HepG2 (cell line): Measurements from ENCODE around the gene MAOB. TPM values are rescaled to one million over a fixed set of nuclear protein-coding genes. Genes with fewer than 3 reads are reported as not detected.

Source experiments
- ATAC-seq: fragments of 200-7000 bp; cut with Tn5 transposase; 3 replicates; pipeline ENCODE4 v1.9.1; 2020; ENCODE audit warnings: mild to moderate bottlenecking, moderate library complexity
- BruUV-seq: library from RNA; stranded (reverse); fragments of 400-500 nt; replicated peaks from 2 replicates; lab custom pipeline; 2021; lab: Mats Ljungman, UMichigan
- CTCF ChIA-PET: fragments of 300-600 bp; formaldehyde crosslinking; extraction: SDS; loops from one replicate; lab custom pipeline; 2021; ENCODE audit warnings: low total read pairs, inconsistent platforms, low intra/inter-chr PET ratio; lab: Yijun Ruan, JAX
- POLR2A ChIA-PET: fragments of 350-600 bp; sonication (Branson Sonifier 250); formaldehyde crosslinking; loops from one replicate; lab custom pipeline; 2020; ENCODE audit warnings: antibody characterized with exemption, inconsistent platforms; lab: Yijun Ruan, JAX
- DNase-seq: peaks from one replicate; pipeline ENCODE4 v3.0.0-alpha.2; 2015; ENCODE audit warnings: low spot score
- FAIRE-seq: peaks from 3 replicates; lab custom pipeline; 2011; peaks lifted over from hg19 to GRCh38; lab: Jason Lieb, UNC
- H2AFZ ChIP-seq: one replicate; pipeline ENCODE4 v1.6.1; 2011; ENCODE audit warnings: low read length, inconsistent platforms
- H3K27ac ChIP-seq: fragments of 300-600 bp; 3 replicates; pipeline ENCODE4 v1.8.0; 2011; ENCODE audit warnings: mixed run types, mild to moderate bottlenecking, mixed read lengths, low read length, inconsistent platforms; ENCODE audit not compliant: insufficient read depth; ENCODE audit errors: extremely low read length
- H3K27me3 ChIP-seq, 2 experiments: fragments of 200-600 bp in 1 of 2; 2 replicates in 1 of 2; 3 replicates in 1 of 2; pipeline versions ENCODE4 v1.6.0 to v1.8.0; 2011; ENCODE audit warnings: low read length in 2 of 2, mild to moderate bottlenecking in 2 of 2, moderate library complexity in 2 of 2, inconsistent platforms in 1 of 2; ENCODE audit not compliant: insufficient read depth in 2 of 2, control insufficient read depth in 1 of 2
- H3K36me3 ChIP-seq, 2 experiments: fragments of 200-600 bp in 1 of 2; replicated peaks in 1 of 2; 2 replicates in 1 of 2; 3 replicates in 1 of 2; pipeline versions ENCODE4 v1.5.1 to v1.8.0; 2011; ENCODE audit warnings: low read length in 2 of 2, inconsistent platforms in 1 of 2; ENCODE audit not compliant: insufficient read depth in 2 of 2, control insufficient read depth in 1 of 2
- H3K4me1 ChIP-seq: 2 replicates; pipeline ENCODE4 v1.5.1; 2012; ENCODE audit warnings: low read length, inconsistent platforms; ENCODE audit not compliant: insufficient read depth
- H3K4me2 ChIP-seq: 2 replicates; pipeline ENCODE4 v1.6.0; 2011; ENCODE audit warnings: low read depth, low read length, inconsistent platforms
- H3K4me3 ChIP-seq, 3 experiments: fragments of 200-600 bp in 1 of 3; sonication (generic), shearing (Covaris generic) in 1 of 3; replicated peaks in 1 of 3; 2 replicates each; pipeline ENCODE4 v1.5.1; 2011 to 2016; ENCODE audit warnings: low read length in 3 of 3, inconsistent platforms in 2 of 3, low read depth in 2 of 3, mild to moderate bottlenecking in 2 of 3, control low read depth in 1 of 3, mixed read lengths in 1 of 3; ENCODE audit not compliant: insufficient read depth in 1 of 3
- H3K79me2 ChIP-seq: one replicate; pipeline ENCODE4 v1.6.1; 2011; ENCODE audit warnings: low read length, inconsistent platforms; ENCODE audit not compliant: insufficient read depth
- H3K9ac ChIP-seq: 2 replicates; pipeline ENCODE4 v1.6.0; 2011; ENCODE audit warnings: mild to moderate bottlenecking, low read depth, low read length, inconsistent platforms; ENCODE audit not compliant: insufficient read depth
- H3K9me3 ChIP-seq: 2 replicates; pipeline ENCODE4 v1.5.1; 2012; ENCODE audit warnings: mild to moderate bottlenecking, low read length
- H4K20me1 ChIP-seq: 2 replicates; pipeline ENCODE4 v1.6.0; 2011; ENCODE audit warnings: inconsistent platforms, mild to moderate bottlenecking, low read length, moderate library complexity; ENCODE audit not compliant: insufficient read depth
- HOXD1 ChIP-seq: sonication (generic); formaldehyde crosslinking; IDR thresholded peaks from 2 replicates; pipeline ENCODE4 v1.5.0; 2020; ENCODE audit warnings: missing genetic modification reagents
- PRDM10 ChIP-seq: sonication (generic); formaldehyde crosslinking; IDR thresholded peaks from 2 replicates; pipeline ENCODE4 v1.4.0; 2020; ENCODE audit warnings: low read depth, missing genetic modification reagents
- ZNF570 ChIP-seq: sonication (generic); formaldehyde crosslinking; IDR thresholded peaks from 2 replicates; pipeline ENCODE4 v1.4.0; 2020; ENCODE audit warnings: mild to moderate bottlenecking, missing genetic modification reagents, borderline replicate concordance
- WGBS: methylation state at CpG from one replicate; pipeline ENCODE4 v1.1.6; 2017; ENCODE audit warnings: low lambda C conversion rate; 5-methylcytosine and 5-hydroxymethylcytosine counted together
- in situ Hi-C: cut with HindIII; loops from 2 replicates; pipeline ENCODE4 v1.10.0; 2017; ENCODE audit warnings: low pct_unique_long_range_greater_than_20kb; ENCODE audit not compliant: extremely low pct_ligation_motif_present
- intact Hi-C: fragments of 100-400 bp; cut with micrococcal nuclease; formaldehyde crosslinking; loops from one replicate; pipeline ENCODE4 v1.10.0; 2022; ENCODE audit not compliant: unreplicated experiment
- polyA plus RNA-seq, 8 experiments: library from polyadenylated mRNA; depleted of rRNA in 3 of 8; stranded (reverse) in 7 of 8; unstranded in 1 of 8; fragments of >200 nt; fragmentation: Illumina TruSeq in 4 of 8; extraction: Trizol in 4 of 8; gene quantifications; 2 replicates each; pipeline versions ENCODE4 v1.2.1 to v1.2.3, GENCODE V29; 2011 to 2016; ENCODE audit warnings: low read depth in 4 of 8, missing spikeins in 1 of 8, mixed read lengths in 1 of 8; ENCODE audit not compliant: insufficient read depth in 1 of 8
- total RNA-seq, 5 experiments: library from RNA; depleted of rRNA; stranded (reverse); fragments of >200 nt; fragmentation: Illumina TruSeq; extraction: Trizol; gene quantifications; 2 replicates each; pipeline ENCODE4 v1.2.3, GENCODE V29; 2016; ENCODE audit warnings: low read depth in 1 of 5
- TF ChIP-seq, protein P1 (sequence below): sonication (generic); formaldehyde crosslinking; IDR thresholded peaks from 2 replicates; pipeline ENCODE4 v1.4.0; 2020; ENCODE audit warnings: missing genetic modification reagents

MAOB gene
- total and polyA plus RNA-seq, 2 of the 13 experiments (the other 11 are each of a cell fraction or from before 2014, with no cell fraction given), result 11.0 to 19.0 TPM

- no peaks in the 10 kb centered on the region for H4K20me1 ChIP-seq
- no peak for FAIRE-seq
- DNase-seq, result no peak
- H3K36me3 ChIP-seq, result peaks cover 0 to 1% of the 10 kb centered on the region in 2 experiments; a peak in 2 of 5 replicates
- H3K4me1 ChIP-seq, result no peaks in the 10 kb centered on the region
- no peak overlapping the region for H2AFZ ChIP-seq
- no peak for ATAC-seq
- ChIA-PET POLR2A (no interaction called here), CTCF (no interaction called here)
- TF ChIP-seq, protein P1, sequence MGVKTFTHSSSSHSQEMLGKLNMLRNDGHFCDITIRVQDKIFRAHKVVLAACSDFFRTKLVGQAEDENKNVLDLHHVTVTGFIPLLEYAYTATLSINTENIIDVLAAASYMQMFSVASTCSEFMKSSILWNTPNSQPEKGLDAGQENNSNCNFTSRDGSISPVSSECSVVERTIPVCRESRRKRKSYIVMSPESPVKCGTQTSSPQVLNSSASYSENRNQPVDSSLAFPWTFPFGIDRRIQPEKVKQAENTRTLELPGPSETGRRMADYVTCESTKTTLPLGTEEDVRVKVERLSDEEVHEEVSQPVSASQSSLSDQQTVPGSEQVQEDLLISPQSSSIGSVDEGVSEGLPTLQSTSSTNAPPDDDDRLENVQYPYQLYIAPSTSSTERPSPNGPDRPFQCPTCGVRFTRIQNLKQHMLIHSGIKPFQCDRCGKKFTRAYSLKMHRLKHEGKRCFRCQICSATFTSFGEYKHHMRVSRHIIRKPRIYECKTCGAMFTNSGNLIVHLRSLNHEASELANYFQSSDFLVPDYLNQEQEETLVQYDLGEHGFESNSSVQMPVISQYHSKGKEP (CRISPR knock-in tag), result no peak
- no peak for TF ChIP-seq ZNF570 (CRISPR knock-in tag)
- TF ChIP-seq PRDM10 (CRISPR knock-in tag), result no peak
- no peak for TF ChIP-seq HOXD1 (CRISPR knock-in tag)
- H3K27me3 ChIP-seq, result no peaks in the 10 kb centered on the region
- no peak overlapping the region for H3K4me3 ChIP-seq
- BruUV-seq, result no TSS peak
- intact Hi-C loops, result no loop called here
- in situ Hi-C loops, result no loop called here
- no peak overlapping the region for H3K9ac ChIP-seq
- WGBS, result 97% methylated on average over 5 of the region's 5 CpGs
- H3K9me3 ChIP-seq, result no peaks in the 10 kb centered on the region
- no peak overlapping the region for H3K27ac ChIP-seq
- no peaks in the 10 kb centered on the region for H3K79me2 ChIP-seq
- H3K4me2 ChIP-seq, result no peak overlapping the region
Measured at GRCh38 chrX:43785930-43786591, 96.2 kb downstream of the MAOB start.
